HL-60/S4 treated with phorbol 12-myristate 13-acetate at 8.2 ng/mL for 4 days and 3 days (cell line): ENCODE measurements around the gene SMDT1.

Source experiments
- in situ Hi-C: fragments of 300-500 bp; cut with MboI; formaldehyde crosslinking; loops from 2 replicates; pipeline ENCODE4 v1.15.0; 2022; ENCODE audit warnings: low sequenced_read_pairs

SMDT1 gene, protein sequence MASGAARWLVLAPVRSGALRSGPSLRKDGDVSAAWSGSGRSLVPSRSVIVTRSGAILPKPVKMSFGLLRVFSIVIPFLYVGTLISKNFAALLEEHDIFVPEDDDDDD

DNA sequence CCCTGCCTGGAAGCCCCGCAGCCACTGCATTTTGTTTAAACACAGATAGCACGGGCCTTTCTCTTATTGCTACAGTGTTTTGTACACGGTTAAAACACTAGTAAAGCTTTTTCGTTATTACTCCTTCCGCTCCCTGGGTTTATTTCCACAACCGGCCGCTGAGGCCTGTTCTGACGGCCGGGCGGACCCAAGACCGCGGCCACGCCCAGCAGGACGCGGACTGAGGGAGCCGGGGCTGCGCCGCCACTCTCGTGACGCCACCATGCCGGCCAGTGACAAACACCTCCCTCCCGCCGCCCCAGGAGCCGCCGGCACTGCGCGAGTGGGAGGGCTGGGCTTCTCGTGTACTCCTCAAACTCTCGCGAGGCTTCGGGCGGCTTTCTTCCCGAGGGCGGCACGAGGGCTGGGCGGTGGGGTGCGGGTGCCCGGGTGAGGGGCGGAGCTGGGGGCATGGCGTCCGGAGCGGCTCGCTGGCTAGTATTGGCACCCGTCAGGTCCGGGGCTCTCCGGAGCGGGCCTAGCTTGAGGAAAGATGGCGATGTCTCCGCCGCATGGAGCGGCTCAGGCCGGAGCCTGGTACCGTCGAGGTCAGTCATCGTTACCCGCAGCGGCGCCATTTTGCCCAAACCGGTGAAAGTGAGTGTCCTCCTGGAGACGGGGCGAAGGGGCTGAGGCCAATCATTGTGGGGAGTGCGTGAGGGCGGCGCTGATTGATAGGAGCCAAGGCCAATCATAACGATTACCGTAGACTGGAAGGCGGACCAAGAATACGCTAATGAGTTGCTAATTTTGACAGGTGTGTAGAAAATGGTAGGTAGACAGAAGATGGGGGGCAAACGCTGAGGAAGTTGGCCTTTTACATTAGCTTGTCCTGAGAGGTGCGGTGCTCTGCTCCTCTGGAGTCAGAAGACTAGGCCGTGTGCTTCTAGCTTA is at the start of gene SMDT1:
TSS of gene SMDT1 (plus strand) at position 382 of the 933 bp plus-strand sequence. CDS start at position 451, 69 bp downstream.
- in situ Hi-C loops = no loop called here

DNA sequence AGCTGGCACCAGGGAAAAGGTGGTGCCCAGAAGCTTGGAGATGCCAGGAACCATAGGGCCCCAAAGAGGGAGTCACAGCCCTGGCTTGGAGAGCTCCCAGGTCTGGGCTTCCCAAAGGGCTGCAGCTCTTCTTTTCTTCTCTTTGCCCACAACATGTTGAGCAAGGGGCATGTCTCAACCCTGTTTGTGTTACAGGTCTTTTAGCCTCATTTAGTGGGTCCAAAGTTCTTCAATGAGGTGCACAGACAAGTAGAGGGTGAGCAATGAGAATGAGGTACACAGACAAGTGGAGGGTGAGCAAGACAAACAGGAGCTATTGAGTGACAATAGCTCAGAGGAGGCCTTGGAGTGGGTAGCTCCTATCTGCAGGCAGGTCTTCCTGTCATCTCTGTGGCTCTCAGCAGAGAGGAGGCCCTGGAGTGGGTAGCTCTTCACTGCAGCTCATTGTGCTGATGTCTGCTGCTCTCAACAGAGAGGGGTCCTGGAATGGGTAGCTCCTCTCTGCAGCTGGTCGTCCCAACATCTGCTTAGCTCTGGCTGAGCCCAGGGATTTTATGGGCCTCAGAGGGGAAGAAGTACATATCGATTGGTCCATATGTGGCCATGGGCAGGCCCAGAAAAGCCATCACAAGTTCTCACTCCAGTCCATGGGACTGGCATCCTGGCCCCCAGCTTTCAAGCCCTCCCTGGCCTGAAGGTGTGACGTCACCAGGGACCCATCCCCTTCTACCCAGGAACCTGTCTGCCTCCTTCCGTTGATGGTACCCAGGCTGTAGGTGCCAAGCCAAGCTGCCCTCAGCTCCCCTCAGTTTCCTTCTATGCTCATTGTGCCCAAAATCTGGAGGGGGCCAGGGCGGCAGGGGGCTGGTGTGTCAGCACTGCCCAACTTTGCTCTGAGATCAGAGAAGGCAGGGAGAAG is 46.0 kb upstream of the SMDT1 start:
- in situ Hi-C loops = no loop called here

DNA sequence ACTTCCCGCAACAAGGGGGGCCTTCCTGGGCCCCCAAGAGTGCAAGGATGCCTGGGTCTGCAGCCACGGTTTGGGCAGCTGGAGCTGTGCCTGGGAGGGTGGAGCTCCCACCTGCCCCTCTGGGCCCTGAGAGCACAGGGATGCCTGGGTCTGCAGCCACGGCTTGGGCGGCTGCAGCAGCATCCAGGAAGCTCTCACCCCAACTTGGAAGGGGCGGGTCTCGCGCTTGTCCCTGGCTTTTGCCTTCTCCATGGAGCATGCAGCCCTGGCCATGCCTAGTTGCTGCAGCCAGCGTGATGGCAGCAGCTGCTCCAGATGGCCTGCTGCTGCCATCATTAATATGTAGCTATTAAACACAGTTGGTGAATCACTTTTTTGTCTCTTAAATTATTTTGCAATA is 44.2 kb upstream of the SMDT1 start:
- in situ Hi-C loops = no loop called here

DNA sequence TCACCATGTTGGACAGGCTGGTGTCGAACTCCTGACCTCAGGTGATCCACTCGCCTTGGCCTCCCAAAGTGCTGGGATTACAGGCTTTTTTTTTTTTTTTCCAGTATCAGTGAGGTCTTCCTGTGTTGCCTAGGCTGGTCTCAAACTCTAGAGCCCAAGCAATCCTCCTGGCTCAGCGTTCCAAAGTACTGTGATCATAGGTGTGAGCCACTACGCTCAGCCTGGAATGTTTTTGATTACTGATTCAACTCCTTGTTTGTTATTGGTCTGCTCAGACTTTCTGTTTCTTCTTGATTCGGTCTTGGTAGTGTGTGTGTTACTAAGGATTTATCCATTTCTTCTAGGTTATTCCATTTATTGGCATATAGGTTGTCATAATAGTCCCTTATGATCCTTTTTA is 40.2 kb upstream of the SMDT1 start:
- in situ Hi-C loops = no loop called here

DNA sequence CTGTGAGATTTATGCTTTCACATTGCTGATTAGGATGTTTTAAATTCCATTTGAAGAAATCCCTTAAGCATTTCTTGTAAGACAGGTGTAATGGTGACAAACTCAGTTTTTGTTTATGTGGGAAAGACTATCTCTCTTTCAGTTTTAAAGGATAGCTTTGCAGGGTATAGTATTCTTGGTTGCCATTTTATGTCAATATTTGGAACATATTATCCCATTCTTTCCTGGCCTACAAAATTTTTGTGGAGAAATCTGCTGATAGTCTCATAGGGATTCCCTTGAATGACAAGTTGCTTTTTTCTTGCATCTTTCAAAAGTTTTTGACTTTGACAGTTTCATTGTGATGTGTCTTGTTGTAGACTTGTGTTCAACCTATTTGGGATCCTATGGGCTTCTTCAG is 37.7 kb upstream of the SMDT1 start:
- in situ Hi-C loops = no loop called here

DNA sequence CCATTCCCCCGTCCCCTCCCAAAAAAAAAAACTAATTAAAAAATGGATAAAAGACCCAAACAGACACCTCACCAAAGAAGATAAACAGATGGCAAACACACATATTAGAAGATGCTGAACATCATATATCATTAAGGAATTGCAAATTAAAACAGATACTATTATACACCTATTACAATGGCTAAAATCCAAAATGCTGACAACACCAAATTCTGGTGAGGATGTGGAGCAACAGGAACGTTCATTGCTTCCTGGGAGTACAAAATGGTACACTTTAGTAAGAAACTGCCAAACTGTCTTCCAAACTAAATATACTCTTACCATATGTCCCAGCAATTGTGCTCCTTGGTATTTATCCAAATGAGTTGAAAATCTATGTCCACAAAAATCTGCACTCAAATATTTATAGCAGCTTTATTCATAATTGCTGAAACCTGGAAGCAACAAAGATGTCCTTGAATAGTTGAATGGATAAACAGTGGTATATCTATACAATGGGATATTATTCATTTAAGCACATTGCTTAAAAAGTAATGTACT is 28.8 kb upstream of the SMDT1 start:
- in situ Hi-C loops = no loop called here

DNA sequence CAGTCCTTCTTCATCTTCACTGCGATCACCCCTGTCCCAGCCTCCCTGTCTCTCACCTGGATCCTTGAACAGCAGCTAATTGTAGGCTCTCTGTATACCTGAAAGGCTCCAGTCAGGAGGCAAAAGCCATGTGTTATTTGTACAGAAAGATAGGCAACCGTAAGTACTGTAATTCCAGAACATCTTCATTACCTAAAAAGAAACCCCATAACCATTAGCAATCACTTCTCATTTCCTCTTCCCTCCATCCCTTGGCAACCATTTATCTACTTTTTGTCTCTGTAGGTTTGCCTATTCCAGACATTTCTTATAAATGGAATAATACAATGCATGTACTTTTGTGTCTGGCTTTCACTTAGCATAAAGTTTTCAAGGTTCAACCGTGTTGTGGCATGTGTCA is 26.7 kb upstream of the SMDT1 start:
- in situ Hi-C loops = no loop called here

DNA sequence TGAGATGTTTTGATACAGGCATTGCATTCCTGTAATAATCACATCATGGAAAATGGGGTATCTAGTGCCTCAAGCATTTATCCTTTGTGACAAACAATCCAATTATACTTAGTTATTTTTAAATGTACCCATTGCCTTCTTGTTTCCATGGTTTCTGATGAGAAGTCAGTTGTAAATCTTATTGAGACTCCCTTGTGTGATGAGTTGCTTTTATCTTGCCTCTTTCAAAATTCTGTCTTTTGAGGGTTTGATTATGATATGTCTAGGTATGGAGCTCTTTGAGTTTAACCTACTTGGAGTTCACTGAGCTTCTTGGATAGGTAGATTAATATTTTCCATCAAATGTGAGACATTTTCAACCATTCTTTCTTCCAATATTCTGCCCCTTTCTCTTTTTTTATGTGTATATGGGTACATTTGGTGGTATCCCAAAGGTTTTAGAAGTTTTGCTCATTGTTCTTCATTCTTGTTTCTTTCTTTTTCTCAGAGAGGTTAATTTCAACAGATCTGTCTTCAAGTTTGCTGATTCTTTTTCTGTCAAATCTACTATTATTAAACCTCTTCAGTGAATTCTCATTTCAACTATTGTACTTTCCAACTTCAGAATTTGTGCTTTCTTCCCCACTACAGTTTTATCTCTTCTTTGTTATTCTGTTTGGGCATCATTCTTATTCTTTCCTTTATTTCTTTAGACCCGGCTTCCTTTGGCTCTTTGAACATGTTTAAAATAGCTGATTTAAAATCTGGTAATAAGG is 22.6 kb upstream of the SMDT1 start:
- in situ Hi-C loops = no loop called here

DNA sequence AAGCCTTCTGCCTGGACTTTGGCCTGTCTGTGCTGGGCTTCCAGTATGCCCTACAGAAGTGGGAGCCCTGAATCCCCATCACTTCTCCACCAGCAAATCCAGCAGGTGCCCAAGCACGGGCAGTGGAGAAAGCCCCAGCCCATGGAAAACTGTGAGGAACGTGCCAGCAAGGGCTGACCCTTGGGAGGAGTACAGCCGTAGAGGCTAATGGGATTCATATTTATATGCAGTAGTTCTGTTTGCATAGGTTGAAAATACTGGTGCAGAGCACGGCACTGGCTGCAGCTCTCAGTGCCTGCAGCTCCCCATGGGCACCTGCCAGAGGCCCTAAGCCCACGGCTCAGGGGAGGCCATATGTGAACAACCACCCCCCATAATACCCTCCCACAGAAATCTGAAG is 19.0 kb upstream of the SMDT1 start:
- in situ Hi-C loops = no loop called here

DNA sequence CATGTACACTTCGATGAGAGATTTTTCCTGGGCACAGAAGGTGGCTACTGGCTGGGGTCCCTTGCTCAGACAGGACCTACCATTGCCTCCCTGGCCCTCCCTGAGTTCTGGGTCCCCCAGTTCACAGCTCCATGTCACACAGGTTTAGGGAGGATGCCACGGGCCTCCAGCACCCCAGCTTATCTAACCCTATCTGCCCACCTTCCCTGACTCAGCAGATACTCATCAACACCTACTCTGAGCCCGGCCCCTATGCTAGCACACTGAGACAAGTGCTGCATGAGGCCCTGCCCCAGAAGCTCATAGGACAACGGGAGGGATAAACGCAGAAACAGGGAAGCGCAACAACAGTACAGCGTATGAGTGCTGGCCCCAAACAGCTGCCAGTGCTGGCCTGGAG is 18.5 kb upstream of the SMDT1 start:
- in situ Hi-C loops = no loop called here

DNA sequence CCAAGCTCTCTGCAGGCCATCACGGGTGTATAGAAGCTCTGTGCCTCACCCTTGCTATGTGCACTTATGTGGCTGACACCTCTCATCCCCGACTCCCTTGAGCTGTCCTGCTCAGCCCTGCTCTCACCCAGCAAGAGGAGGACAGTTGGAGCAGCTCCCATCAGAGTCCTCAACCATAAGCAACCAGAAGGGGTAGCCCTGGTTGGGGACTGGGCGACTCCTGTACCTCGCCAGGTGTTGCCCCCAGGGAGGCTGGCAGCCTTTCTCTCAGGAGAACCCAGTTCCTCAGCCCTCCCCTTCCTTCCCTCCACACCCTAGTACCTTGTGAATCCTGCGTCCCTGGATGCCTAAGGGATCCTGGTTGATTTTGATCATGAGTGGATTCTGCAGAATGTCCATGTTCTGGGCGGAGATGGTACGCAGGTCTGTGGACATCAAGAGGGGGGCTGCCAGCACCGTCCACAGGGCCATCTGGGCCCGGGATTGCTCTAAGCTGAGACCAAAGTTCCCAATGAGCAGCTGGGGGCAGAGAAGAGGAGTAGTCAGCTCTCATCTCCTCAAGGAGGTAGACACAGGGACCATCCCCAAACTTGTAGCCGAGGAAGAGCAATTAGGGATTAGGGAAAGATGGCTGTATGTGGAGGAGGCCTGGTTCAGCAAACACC is 16.9 kb upstream of the SMDT1 start:
- in situ Hi-C loops = no loop called here

DNA sequence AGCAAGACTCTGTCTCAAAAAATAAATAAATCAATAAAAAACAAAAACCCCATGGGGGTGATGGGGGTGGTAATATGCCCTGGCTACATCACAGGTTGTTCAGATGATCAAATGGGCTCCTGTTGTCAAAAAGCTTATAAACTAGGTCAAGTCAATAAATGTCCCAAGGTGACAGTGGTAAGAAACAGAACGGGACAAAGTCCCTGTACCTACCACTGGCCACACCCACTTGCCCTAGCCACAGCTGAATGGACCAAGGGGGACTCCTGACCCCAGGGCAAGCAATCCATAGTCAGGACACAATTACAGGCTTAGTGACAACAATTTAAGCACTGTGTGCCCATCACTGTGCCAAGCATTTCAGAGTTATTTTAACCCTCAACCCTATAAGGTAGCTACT is 14.9 kb upstream of the SMDT1 start:
- in situ Hi-C loops = no loop called here

DNA sequence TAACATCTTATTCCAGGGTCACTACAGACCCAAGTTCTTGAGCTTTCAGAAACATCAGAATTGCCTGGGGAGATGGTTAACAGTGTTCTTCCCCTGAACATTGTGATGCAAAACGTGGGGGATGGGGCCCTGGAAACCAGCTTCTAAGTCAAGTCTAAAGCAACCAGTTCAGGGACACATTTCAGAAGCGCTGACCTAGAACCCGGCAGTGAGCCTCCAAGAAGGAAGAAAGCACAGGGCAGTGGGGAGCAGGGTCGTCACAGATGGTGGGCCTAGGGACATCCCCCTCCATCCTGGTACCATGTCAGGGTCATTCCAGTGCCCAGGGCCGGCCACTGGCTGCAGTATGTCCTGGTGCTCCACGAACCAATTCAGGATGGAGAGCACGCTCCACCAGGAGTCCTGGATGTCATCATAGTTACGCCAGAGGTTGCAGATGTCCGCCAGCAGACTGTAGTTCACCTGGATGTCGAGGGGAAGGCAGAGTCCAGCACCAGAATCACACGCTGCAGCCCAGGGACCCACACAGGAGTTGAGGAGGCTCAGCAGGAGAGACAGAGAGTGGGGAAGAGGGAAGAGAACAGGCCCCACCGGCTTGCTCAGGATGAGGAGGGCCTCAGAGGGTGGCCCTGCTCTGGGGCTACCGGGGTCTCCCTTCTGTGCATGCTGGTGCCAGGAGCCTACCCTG is 13.9 kb upstream of the SMDT1 start:
- in situ Hi-C loops = no loop called here

DNA sequence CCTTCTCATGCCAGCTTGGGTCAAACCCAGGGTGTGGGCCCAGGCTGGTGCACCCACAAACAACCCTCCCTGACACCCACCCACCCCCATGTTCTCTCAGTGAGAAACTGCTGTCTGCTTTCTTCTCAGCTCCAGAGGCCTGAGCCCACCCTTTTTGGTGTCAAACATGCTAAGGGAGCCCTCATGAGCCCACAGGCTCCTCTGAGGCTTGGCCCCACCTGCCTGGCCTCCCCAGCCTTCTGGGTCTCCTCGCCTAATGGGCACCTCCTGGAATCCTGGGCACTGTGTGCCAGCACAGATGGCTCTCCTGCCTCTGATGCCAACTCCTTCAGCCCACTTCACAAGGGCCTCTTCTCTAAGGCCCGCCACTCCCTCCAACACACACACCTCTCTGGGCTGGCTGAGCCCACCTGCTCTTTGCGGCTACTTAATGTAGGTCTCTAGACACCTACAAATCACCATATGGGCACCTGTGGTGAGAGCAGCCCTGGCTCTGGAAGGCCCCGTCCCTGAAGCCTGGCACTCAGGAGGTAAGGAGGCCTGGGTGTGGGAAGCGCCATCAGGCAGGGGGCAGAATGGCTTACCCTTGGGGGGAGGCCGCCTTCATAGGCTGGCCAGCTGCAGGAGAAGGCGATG is 13.3 kb upstream of the SMDT1 start:
- in situ Hi-C loops = no loop called here

DNA sequence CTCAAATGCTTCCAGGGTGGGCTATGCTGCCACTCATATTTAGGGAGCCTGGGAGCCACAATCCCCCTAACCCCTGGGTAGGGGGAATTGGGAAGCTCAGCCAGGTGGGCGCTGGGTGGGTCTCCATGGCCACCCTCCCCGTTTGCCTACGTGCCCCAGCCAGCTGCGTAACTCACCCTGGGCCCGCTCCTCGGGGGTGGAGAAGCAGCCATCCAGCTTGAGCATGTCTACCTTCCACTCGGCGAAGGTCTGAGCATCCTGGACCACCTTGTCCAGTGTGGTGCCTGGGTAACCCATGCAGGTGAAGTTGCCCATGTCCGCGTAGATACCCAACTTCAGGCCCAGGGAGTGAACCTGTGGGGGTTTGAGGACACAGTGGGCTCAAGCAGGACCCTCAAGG is 12.6 kb upstream of the SMDT1 start:
- in situ Hi-C loops = no loop called here

DNA sequence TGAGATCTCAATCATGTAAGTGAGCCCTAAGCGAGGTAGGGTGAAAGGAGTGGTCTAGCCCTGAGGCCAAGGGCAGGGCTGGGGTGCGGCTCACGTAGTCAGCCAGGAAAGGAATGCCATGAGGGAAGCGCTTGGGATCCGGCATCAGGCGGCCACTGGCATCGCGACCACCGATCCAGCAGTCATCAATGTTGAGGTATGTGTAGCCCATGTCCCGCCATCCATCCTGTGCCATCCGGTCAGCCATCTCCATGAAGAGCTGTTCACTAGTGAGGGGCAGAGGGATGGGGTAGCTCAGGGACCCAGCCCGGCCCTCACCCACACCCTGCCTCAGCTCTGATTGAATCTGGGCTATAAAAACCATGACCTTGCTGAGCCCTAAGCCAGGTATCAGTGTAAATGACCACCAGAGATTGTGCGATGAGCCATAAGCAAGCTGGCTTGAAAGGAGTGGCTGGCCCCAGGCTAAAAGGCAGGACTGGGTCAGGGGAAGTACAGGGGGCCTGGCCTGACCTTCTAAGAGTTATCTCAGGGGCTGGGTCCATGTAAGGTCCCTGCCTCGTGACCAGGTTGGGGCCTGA is 11.7 kb upstream of the SMDT1 start:
- in situ Hi-C loops = no loop called here

DNA sequence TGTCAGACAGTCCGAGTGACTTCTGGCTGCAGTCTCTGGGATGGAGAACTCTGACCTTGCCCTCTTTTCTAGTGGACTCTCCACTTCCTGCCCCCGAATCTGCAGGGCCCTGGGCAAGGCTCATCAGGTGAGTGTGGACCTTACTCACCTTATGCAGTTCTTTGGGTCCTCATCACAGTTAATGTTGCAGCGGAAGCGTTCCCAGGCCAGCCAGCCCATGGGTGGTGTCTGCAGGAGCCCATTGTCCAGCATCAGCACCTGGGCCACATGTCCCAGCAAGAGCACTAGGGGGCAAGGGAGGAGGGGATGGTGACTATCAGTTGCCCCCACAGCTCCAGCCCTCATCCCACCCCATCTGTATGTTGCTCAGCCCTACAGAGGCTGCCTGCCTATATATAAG is 11.2 kb upstream of the SMDT1 start:
- in situ Hi-C loops = no loop called here

DNA sequence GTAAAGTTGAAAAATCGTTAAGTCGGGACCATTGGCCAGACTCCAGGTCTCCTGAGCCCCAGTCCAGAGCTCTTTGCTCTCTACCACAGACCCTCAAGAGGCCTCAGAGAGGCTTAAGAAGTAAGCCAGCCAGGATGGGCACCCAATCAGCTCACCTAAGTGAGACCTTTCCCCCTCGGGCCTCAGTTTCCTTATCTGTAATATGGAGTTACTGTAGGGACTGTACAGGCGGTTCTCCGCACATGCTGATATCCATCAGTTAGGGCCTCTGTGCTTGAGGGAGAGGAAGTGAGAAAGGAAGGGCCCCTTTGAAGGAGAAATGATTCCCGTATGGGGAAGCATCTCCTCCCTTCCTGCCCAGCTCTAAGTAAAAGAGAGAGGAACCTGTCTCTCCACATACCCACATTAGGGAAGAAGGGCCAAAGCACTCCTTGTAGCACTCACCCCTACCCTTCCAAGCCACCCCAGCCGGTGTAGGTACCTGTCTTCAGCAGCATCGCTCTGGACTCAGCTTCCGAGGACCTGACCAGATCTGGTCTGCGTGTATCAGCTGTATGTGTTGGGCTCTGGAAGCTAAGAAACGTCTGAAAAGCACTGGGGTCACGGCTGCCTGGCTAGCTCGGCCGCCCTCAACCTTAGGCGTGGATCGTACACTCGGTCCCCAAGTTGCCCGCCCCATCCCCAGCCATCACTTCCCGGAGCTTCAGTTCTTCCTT is 9.5 kb upstream of the SMDT1 start:
- in situ Hi-C loops = no loop called here
